HPDE6-E6E7 (cell line): ENCODE data around the gene CHD9NB.
A peak's percentile ranks its signal among the peaks of the same experiment; 100 is the strongest.
"Not testable (repeated sequence)": the region's sequence is repeated elsewhere in the genome, so short reads cannot be mapped to it uniquely, and the experiment has no call there.

Source experiments
- DNase-seq: peaks from one replicate; pipeline ENCODE4 v3.0.0; 2011; ENCODE audit warnings: missing footprints; ENCODE audit errors: extremely low spot score

The CHD9NB gene

DNA sequence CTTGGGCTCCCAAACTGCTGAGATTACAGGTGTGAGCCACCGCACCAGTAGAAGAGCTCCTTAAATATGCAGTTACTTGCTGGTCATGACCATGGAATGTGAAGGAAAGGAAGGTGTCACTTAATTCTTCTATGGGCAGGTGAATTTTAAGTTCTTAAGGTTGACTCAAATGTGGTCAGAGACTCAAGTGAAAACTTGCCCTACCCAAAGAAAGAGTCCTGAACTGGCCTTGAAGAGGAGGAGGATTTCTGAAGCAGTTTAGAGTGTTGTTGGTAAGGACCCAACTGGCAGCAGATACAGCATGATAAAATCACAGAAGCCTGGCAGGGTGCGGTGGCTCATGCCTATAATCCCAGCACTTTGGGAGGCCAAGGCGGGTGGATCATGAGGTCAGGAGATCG lies 31.4 kb upstream of the CHD9NB start:
- DNase-seq: peak; percentile 70

DNA sequence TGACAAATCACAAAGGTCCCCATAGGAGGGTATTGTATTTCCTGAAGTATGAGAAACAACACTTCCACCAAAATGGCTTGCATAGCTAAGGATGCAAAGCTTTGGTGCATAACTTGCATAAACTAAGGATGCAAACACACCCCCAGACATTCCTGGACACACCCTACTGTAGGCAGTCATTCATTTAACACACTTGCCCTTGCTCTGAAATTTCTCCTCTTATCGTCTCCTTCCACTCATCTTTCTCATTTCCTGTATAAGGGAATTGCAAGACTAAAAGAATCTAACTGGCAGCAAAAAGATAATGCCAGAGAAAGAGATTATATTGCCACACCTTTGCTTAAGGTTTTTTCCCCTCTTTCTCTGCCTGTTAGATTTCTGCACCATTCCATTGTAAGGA lies 30.4 kb upstream of the CHD9NB start:
- no peak for DNase-seq

DNA sequence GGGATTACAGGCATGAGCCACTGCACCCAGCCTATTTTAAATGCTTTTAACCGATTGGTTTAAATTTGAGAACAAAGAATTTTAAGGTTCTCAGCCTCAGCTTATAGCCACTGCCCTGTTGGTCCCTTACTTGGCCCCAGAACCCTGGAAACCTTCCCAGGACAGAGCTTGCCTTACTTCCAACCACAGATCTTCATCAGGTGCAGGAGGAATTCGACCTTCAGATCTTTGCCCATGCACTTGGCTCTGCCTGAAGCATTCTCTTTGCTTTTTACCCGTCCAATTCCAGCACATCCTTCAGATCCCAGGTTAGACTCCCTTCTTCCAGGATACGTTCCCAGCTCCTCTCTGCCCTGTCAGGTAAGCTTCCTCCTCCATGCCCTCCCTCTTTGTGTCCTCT lies 29.8 kb upstream of the CHD9NB start:
- no peak for DNase-seq

DNA sequence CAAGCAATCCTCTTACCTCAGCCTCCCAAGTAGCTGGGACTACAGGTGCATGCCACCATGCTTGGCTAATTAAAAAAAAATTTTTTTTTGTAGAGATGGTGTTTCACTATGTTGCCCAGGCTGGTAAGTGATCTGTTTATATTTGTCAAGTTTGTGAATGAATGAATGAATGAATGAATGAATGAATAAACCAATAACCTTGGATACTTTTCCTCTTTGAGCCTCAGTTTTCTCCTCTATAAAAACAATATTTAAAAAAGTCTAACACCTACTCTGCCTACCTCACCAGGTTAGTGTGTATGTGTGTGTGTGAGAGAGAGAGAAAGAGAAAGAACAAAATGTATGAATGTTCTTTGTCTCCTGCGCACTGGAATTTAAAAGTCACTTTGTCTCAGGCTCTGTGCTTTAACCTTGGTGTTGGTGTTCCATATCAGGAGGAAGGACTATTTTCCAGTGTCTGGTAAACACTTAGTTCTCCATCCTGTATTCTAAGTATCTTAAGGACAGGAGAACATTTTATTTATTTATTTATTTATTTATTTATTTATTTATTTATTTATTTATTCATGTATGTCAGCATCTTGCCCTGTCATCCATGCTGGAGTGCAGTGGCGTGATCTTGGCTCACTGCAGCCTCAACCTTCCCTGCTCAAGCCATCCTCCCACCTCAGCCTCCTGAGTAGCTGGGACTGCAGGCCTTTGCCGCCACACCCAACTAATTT lies 29.1 kb upstream of the CHD9NB start:
- no peak for DNase-seq

DNA sequence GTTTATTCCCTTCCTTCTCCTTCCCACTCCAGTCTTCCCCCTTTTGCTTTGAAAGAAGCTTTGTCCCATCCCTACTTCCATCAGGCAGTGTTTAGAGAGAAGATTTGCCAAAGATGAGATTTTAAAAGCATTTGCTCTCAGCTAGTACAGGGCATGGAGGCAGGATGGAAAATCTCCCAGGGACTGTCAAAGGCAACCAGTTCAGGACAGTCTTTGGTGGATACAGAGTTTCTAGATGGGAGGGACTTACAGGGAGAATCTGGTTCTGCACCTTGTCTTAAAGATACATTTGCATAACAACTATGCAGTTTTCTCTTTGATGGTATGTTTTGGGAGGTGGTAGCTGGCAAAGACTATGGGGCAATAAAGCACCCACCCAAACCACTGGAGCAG lies 28.3 kb upstream of the CHD9NB start:
- DNase-seq: no peak

DNA sequence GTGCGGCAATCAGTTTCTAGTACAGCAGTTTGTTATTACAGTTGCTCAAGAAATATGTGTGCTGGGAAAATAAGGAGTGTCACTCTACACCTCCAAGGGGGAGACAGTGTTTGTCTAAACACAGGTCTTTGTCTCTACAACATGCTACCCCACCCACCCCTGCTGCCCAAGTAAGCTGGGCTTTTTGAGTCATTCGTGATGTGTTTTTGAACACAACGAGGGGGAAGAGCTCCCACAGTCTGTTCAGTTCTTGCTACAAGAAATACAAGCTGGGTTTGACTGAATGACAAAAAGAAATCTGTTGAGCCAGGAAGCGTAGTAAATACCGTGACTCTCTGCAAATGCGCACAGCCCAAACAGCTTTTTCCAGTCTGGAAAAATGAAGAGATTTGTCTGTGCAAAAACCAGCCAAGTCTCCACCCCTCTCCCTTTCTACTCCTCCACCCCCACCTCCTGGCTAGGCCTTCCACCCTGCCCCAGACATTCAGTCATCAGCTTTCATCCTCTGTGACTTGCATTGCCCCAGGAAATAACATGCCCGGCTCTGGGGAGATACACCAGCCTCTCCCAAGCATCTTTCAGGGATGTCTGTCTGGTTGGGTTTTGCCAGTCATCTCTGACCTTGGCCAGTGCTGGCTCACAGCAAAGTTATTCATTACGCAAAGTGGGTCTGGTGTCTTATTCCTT lies 27.8 kb upstream of the CHD9NB start:
- peak; percentile 99 for DNase-seq

DNA sequence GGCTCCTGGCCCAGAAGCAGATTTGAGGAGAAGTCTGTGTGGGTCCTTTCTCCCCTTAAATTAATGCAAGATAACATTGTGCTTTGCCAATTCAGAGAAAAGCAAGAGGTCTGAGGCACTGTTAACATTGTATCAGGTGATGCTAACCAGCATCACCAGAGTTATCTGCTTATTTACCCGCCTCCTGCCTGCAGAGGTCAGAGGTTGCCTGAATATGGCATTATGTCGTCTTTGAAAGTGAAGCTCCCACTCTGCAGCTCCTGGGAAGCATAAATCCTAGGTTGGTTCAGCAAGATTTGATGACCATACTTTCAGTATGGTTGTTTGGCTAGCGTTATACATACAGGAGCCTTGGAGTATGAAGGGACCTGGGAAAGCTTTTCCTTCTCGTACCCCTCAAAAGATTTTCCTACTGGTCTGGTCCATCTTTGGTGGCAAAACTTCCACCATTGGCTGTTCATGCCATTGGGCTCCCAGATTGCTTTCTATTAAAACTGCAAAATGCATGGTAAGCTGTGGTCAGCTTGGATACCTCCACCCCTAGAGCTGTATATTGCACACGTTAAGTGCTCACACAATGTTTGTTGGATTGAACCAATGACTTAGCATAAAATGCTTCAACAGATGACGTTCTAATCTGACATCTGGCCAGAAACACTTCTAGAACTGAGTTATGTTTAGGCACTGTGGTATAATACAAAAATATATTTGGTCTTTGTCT lies 26.2 kb upstream of the CHD9NB start:
- DNase-seq: no peak

DNA sequence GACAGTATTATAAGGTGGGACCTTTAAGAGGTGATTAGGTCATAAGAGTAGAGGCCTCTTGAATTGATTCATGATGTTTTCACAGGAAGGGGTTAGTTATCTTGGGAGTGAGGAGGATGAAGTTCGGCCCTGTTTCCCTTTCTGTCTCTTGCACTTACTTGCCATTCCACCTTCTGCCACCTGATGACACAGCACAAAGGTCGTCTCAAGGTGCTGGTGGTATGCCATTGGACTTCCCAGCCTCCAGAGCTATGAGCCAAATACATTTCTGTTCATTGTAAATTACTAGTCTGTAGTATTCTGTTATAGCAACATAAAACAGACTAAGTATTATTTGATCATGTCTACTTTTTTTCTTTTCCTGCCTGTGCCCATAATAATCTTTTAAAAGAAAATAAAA lies 25.6 kb upstream of the CHD9NB start:
- no peak for DNase-seq

DNA sequence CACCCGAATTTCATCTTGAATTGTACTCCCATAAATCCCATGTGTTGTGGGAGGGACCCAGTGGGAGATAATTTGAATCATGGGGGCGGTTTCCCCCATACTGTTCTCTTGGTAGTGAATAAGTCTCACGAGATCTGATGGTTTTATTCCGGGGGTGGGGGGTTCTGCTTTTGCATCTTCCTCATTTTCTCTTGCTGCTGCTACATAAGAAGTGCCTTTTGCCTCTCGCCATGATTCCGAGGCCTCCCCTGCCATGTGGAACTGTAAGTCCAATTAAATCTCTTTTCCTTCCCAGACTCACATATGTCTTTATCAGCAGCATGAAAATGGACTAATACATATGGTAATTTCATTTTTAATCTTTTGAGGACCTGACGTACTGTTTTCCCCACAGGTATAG lies 22.8 kb upstream of the CHD9NB start:
- DNase-seq: not testable (repeated sequence)

DNA sequence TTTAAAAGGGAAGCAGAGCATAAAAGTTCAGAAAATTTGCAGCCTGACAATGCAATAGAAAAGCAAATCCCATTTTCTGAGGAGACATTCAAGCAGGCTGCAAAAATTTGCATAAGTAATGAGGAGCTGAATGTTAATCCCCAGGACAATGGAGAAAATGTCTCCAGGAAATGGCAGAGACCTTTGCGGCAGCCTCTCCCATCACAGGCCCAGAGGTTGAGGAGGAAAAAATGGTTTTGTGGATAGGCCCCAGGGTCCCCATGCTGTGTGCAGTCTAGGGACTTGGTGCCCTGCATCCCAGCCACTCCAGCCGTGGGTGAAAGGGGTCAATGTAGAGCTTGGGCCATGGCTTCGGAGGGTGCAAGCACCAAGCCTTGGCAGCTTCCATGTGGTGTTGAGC lies 21.6 kb upstream of the CHD9NB start:
- not testable (repeated sequence) for DNase-seq

DNA sequence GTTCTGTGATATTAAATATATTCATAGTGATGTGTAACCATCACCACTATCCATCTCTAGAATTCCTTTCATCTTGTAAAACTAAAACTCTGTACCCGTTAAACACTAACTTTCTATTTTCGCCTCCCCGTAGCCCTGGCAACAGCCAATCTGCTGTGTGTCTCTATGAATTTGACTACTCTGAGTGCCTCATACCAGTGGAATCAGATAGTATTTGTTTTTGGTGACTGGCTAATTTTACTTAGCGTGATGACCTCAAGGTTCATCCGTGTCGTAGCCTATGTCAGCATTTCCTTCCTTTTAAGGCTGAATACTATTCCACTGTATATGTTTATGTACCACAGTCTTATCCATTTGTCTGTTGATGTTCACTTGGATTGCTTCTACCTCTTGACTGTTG lies 20.3 kb upstream of the CHD9NB start:
- no peak for DNase-seq

DNA sequence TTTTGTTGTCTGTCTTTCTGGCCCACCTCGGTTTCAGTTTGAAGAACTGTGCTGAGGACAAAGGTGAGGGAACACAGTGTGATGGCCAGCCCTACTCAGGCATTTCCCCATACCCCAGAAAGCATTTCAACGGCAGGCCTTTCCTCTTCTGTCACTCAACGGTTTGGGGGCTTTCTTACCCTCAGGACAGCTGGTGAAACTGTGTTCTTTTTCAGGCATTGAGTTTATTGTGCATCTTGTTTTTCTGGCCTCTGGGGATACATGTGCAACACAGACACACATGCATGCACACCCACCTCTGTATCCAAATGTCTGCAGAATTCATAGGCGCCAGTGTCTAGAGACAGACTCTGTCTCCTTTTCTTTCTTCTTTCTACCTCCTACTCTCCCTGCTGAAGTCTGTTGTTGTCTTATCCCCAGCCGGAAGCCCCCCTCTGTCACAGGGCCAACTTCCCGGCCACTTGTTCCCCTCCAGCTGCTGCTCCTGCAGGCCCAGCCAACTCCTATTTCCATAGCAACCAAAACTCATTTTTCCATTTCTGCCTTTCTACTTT lies 19.1 kb upstream of the CHD9NB start:
- no peak for DNase-seq

DNA sequence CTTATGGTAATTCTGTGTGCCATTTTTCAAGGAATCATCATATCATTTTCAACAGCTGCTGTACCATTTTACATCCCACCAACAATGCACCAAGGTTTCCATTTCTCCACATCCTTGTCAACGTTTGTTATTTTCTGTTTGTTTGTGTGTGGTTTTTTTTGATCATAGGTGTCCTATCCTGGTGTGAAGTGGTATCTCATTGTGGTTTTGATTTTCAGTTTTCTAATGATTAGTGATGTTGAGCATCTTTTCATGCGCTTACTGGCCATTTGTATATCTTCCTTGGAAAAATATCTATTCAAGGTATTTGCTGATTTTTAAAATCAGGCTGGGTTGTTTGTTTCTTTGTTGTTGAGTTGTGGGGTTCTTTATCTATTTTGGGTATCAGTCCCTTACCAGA lies 17.1 kb upstream of the CHD9NB start:
- DNase-seq: no peak

DNA sequence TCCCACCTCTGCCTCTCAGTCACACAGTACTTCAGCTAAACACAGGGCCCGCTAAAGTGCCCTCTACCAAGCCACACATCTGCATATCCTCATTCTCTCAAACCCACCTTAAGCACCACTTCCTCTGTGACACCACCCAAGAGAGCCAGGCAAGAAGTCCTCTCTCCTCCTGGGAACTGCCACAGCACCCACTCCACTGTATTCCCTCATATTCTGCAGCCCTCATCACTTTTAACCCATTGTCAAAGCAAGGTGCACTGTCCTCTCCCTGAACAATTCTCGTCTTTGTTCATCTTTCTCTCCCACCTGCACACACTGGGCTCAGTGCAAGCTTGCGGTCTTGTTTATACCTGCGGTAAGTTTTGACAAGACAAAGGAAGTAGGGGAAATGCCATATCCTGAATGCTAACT lies 15.7 kb upstream of the CHD9NB start:
- no peak for DNase-seq

DNA sequence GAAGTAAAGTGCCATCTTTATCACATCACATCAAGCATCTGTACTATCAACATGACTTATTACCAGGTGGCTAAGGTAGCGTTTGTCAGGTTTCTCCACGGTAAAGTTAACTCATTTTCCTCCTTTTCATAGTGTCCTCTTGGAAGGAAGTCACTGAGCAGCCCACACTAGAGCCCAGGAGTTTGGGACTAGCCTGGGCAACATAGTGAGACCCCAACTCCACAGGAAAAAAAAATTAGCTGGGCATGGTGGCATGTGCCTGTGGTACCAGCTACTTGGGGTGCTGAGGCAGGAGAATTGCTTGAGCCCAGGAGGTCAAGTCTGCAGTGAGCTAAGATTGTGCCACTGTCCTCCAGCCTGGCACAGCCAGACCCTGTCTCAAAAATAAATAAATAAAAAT lies 15.0 kb upstream of the CHD9NB start:
- no peak for DNase-seq

DNA sequence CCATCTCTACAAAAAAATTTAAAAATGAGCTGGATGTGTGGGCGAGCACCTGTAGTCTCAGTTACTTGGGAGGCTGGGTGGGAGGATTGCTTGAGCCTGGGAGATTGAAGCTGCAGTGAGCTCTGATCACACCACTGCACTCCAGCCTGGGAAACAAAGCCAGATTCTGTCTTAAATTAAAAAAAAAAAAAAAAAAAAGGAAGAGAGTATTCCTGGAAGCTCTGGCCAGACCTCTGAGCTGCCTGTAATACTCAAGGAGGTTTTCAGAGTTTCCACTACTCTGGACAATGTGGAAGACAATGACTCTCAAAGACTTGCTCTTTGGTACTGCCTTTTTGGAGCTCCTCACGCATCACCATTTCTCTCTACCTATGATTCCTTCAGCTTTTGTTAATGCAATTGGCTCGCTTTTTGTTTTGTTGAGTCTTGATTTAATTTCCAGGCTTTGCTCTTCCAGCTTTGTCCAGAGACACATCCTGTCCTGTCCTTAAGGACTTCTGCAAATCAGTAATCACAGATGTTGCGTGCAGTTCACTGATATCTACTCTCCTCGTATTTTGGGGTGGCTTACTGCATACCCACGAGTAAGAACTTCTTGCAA lies 12.9 kb upstream of the CHD9NB start:
- no peak for DNase-seq

DNA sequence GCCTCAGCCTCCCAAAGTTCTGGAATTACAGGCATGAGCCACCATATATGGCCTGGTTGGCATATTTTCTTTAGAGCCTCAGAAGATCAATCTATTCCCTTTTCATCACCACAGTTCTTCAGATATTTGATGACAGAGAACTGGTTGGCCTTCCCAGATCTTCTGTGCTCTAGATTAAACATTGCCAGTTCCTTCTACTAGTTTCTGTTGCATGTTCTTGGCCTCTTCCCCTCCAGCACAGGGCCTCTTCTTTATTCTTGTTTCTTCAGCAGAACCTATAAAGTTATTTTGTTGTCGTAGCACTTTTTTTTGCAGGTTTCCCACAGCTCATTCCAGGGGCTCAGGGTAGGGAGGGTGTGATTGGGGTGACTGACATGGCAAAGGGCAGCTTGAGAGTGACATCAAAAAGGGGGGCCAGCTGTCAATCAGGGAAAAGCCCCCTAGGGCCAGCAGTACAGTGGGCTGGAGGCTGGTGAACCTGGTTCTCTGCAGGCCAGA lies 11.4 kb upstream of the CHD9NB start:
- no peak for DNase-seq

DNA sequence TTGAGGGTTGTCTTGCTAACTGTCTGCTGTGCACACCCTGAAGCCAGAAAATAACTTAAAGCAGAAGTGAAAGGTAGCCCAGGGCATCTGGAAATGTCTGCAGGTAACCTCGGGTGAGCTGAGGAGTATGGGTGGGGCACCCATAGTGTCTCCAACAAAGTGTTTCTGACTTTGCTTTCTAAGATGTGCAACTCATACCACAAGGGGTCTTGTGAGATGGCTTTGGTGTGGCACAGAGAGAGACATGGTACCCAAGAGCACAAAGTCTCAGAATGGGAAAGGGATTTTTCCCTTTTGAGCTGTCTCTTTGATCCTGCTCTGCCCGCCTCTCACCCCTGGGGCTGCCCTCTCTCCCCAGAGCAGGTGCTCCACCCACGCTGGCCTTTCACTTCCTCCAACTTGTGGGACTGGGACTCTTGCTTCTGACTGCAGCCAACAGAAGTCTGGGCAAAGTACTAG lies 9.0 kb upstream of the CHD9NB start:
- no peak for DNase-seq

DNA sequence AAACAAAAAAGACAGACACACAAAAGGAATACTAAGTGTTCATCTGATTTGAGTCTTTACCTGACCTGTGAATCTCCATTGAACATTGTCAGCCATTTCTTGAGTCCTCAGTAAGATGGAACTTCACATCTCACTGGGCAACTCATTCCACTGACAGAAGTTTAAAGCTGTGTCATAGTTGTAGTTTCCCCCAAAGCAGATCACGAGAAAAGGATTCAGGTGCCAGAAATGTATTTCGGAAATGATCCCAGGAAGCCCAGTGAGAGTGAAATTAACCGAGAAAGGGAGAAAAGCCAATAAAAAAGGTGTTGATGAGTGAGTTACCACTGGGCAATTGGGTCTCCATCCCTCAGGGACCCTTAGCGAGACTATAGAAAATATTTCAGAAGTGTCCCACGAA lies 8.6 kb upstream of the CHD9NB start:
- no peak for DNase-seq

DNA sequence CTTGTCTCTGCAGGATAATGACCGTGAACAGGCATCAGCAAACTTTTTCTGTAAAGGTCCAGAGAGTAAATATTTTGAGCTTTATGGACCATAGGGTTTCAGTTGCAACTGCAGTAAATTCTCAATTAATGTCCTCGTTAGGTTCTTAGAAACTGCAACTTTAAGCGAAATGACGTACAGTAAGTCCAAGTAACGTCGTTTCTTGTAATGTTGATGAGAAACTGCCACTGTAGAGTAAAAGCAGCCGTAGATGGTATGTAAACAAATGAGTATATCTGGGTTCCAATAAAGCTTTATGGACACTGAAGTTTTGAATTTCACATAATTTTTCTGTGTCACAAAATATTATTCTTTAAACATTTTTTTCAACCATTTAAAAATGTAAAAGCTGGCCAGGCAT lies 7.0 kb upstream of the CHD9NB start:
- DNase-seq: no peak

DNA sequence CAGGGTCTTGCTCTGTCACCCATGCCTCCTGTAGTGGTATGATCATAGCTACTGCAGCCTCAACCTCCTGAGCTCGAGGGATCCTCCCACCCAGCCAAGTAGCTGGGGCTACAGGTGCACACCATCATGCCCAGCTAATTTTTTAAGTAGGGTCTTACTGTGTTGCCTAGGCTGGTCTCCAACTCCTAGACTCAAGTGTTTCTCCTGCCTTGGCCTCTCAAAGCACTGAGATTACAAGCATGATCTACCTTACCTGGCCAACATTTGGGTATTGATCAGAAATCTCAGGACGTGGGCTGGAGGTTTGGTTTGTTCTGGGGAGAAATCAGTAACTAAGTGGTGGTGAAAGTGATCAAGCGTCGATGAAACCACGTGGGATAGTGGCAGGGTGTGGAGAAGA lies 6.2 kb upstream of the CHD9NB start:
- DNase-seq: no peak

DNA sequence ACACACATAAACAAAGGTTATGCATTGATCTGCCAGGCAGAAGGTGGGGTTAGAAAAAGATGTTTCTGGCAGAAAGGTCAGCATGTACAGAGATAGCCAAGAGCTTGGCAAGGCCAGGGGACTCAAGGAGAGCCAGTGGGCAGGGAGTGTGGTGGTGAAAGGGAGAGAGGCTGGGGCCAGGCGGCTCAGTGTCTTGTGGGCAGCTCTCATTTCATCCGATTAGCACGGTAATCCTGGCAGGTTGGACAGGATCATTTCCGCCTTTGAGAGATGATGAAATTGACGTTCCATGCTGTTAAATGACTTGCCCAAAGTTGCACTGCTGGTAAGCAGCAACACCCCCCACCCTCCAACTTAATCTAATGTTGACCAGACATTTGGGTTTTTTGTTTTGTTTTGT lies 5.7 kb upstream of the CHD9NB start:
- DNase-seq: no peak
